HEK293T (cell line): ENCODE measurements around the gene ULK1.
"Not testable (repeated sequence)": the region's sequence is repeated elsewhere in the genome, so short reads cannot be mapped to it uniquely, and the experiment has no call there.

Experiments used
- CTCF ChIA-PET: fragments of 350-600 bp; formaldehyde crosslinking; extraction: SDS; loops from one replicate; lab custom pipeline; 2021; ENCODE audit warnings: antibody characterized with exemption, inconsistent platforms; lab: Yijun Ruan, JAX
- POLR2A ChIA-PET: fragments of 350-600 bp; formaldehyde crosslinking; extraction: SDS; loops from one replicate; lab custom pipeline; 2020; ENCODE audit warnings: antibody characterized with exemption, inconsistent platforms; lab: Yijun Ruan, JAX
- DNase-seq: peaks from one replicate; pipeline ENCODE4 v3.0.0; 2012; ENCODE audit warnings: mixed read lengths; ENCODE audit errors: extremely low spot score
- ARNT ChIP-seq: fragments of 450-650 bp; IDR thresholded peaks from 2 replicates; pipeline ENCODE4 v1.6.1; 2017; ENCODE audit warnings: mild to moderate bottlenecking
- BHLHE40 ChIP-seq: fragments of 450-650 bp; IDR thresholded peaks from 2 replicates; pipeline ENCODE4 v1.6.1; 2016; ENCODE audit warnings: mild to moderate bottlenecking, moderate library complexity, borderline replicate concordance
- CTBP1 ChIP-seq: fragments of 450-650 bp; IDR thresholded peaks from 2 replicates; pipeline ENCODE4 v1.6.1; 2016; ENCODE audit warnings: borderline replicate concordance
- ELF4 ChIP-seq: fragments of 450-650 bp; IDR thresholded peaks from 2 replicates; pipeline ENCODE4 v1.6.1; 2017; ENCODE audit warnings: antibody characterized with exemption
- FOXA1 ChIP-seq: fragments of 450-650 bp; IDR thresholded peaks from 2 replicates; pipeline ENCODE4 v1.6.1; 2016; ENCODE audit warnings: mild to moderate bottlenecking
- FOXK2 ChIP-seq: fragments of 450-650 bp; IDR thresholded peaks from 2 replicates; pipeline ENCODE4 v1.6.1; 2016; ENCODE audit warnings: mild to moderate bottlenecking
- FOXM1 ChIP-seq: fragments of 450-650 bp; IDR thresholded peaks from 2 replicates; pipeline ENCODE4 v1.6.1; 2017; ENCODE audit warnings: mild to moderate bottlenecking, borderline replicate concordance
- HDGF ChIP-seq: fragments of 450-650 bp; IDR thresholded peaks from 2 replicates; pipeline ENCODE4 v1.6.1; 2017; ENCODE audit warnings: antibody characterized with exemption, borderline replicate concordance
- L3MBTL2 ChIP-seq: fragments of 450-650 bp; conservative IDR thresholded peaks from 2 replicates; pipeline ENCODE4 v1.6.1; 2016; ENCODE audit warnings: mild to moderate bottlenecking
- LEF1 ChIP-seq: fragments of 450-650 bp; IDR thresholded peaks from 2 replicates; pipeline ENCODE4 v1.6.1; 2017; ENCODE audit warnings: mild to moderate bottlenecking, borderline replicate concordance
- NFRKB ChIP-seq: fragments of 450-650 bp; IDR thresholded peaks from 2 replicates; pipeline ENCODE4 v1.6.1; 2016; ENCODE audit warnings: mild to moderate bottlenecking, moderate library complexity
- PKNOX1 ChIP-seq: fragments of 450-650 bp; IDR thresholded peaks from 2 replicates; pipeline ENCODE4 v1.6.1; 2016
- SP1 ChIP-seq: fragments of 450-650 bp; IDR thresholded peaks from 2 replicates; pipeline ENCODE4 v1.6.1; 2017
- SUZ12 ChIP-seq: fragments of 450-650 bp; IDR thresholded peaks from 2 replicates; pipeline ENCODE4 v1.6.1; 2016; ENCODE audit warnings: mild to moderate bottlenecking
- TARDBP ChIP-seq: fragments of 450-650 bp; IDR thresholded peaks from 2 replicates; pipeline ENCODE4 v1.6.1; 2016
- ZNF384 ChIP-seq: fragments of 450-650 bp; IDR thresholded peaks from 2 replicates; pipeline ENCODE4 v1.6.1; 2016

The ULK1 gene

GRCh38 chr12:131871677-131872076 is 22.7 kb upstream of the ULK1 start:
- ChIA-PET CTCF (no interaction called here), POLR2A (no interaction called here)
- DNase-seq = peak; percentile 3
- TF ChIP-seq ZNF384 = no peak
- TF ChIP-seq SP1 = no peak
- TF ChIP-seq FOXK2 = no peak
- TF ChIP-seq L3MBTL2 = no peak
- TF ChIP-seq NFRKB = no peak
- TF ChIP-seq PKNOX1 = no peak
- no peak for TF ChIP-seq FOXM1
- TF ChIP-seq FOXA1 = no peak
- TF ChIP-seq HDGF = no peak
- TF ChIP-seq ARNT = no peak
- no peak for TF ChIP-seq CTBP1

GRCh38 chr12:131872154-131873051 is 22.0 kb upstream of the ULK1 start:
- ChIA-PET CTCF (no interaction called here), POLR2A (no interaction called here)
- TF ChIP-seq LEF1 (no peak), FOXK2 (no peak), CTBP1 (no peak), ARNT (no peak), ELF4 (no peak), HDGF (no peak), L3MBTL2 (no peak), TARDBP (no peak), SP1 (no peak), FOXA1 (no peak), ZNF384 (no peak), NFRKB (no peak), BHLHE40 (no peak), SUZ12 (no peak)
- DNase-seq = peak; percentile 12

DNA sequence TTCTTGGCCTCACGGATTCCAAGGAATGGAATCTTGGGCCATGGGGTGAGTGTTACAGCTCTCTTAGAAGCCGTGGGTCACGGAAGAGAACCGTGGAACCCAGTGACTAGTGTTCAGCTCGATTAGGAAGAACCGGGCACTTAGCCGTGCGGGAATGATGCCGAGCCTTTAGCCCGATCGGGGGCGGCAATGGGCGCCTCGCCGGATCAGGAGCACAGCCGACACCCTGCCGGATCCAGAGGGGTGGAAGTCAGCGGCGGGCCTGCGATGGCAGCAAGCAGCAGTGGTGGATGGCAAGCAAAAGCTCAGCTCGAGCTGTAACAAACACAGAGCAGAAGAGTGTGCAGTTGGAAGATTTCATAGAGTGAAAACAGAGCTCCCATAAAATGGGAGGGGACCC is 21.1 kb upstream of the ULK1 start:
- CTCF ChIA-PET = no interaction called here
- no peak for TF ChIP-seq FOXM1
- TF ChIP-seq ARNT = no peak
- TF ChIP-seq ZNF384 = no peak
- TF ChIP-seq SUZ12 = no peak
- TF ChIP-seq SP1 = no peak
- TF ChIP-seq LEF1 = no peak
- TF ChIP-seq BHLHE40 = no peak
- TF ChIP-seq NFRKB = no peak
- TF ChIP-seq HDGF = no peak
- no peak for DNase-seq
- POLR2A ChIA-PET = no interaction called here

- CTCF ChIA-PET, DNase-seq, POLR2A ChIA-PET: not testable (repeated sequence)
Observed at GRCh38 chr12:131874972-131875371, 19.4 kb upstream of the ULK1 start.

DNA sequence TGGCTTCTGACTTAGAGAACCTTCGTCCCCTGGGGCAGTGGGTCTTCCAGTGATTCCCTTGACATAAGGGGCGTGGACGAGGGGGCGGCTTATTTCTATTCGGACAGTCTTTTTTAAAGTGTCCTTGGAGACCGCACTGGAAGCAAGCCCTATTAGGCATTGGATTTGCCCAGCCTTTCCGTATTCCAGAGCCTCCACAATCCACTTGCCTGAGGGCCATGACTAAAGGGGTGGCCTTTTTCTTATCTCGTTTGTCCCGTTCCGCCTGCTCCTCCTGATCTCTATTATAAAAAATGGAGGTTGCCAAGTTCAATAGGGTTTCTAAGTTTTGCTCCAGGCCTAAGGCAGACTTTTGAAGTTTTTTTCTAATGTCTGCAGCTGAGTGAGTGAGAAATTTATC is 17.2 kb upstream of the ULK1 start:
- CTCF ChIA-PET, DNase-seq, POLR2A ChIA-PET: not testable (repeated sequence)

GRCh38 chr12:131878436-131878835 is 16.0 kb upstream of the ULK1 start:
- DNase-seq, CTCF ChIA-PET, POLR2A ChIA-PET: not testable (repeated sequence)

- ChIA-PET POLR2A (no interaction called here), CTCF (interaction anchor here (0.6 kb wide), 1 partner anchor 11 kb away, joined by 3 read pairs; no protein-coding TSS in a partner anchor)
- DNase-seq = peak; percentile 14
- TF ChIP-seq FOXM1 = no peak
Observed at GRCh38 chr12:131882804-131883520, 11.5 kb upstream of the ULK1 start.

DNA sequence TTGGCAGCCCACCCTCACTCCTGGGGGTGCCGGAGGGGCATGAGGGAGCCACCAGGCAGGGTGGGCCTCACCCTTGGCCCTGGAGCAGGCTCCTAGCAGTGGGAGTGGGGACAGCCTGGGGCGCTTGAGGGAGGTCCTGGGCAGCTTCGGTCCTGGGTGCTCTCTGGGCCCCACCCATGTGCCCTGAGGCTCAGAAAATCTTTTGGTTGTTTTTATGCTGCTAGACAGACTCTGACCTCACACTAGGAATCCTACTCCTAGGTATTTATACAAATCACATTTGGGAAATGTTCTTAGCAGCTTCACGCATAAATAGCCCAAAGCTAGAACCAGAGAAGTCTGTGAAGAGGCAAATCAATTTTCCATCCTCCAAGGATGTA is 10.9 kb upstream of the ULK1 start:
- DNase-seq = peak; percentile 3
- ChIA-PET POLR2A (no interaction called here), CTCF (interaction anchor here (0.6 kb wide), 1 partner anchor 10 kb away, joined by 3 read pairs; no protein-coding TSS in a partner anchor)
- TF ChIP-seq FOXK2 = no peak
- TF ChIP-seq LEF1 = no peak
- TF ChIP-seq L3MBTL2 = no peak
- no peak for TF ChIP-seq SUZ12
- no peak for TF ChIP-seq PKNOX1
- no peak for TF ChIP-seq ELF4

DNA sequence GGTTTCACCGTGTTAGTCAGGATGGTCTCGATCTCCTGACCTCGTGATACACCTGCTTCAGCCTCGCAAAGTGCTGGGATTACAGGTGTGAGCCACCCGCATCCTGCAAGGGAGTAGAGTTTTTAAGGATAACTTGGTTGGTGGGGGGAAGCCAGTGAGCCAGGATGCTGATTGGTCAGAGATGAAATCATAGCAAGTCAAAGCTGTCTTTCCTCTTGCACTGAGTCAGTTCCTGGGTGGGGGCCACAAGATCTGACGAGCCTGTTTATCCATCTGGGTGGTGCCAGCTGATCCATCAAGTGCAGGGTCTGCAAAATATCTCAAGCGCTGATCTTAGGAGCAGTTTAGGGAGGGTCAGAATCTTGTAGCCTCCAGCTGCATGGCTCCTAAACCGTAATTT is 9.3 kb upstream of the ULK1 start:
- CTCF ChIA-PET, DNase-seq, POLR2A ChIA-PET: not testable (repeated sequence)
